GM19043 (cell line): ENCODE measurements around the gene ECPAS.
"Not testable (repeated sequence)": the region's sequence is repeated elsewhere in the genome, so short reads cannot be mapped to it uniquely, and the experiment has no call there.

ENCODE experiments used
- ATAC-seq: cut with Tn5 transposase; IDR thresholded peaks from one replicate; pipeline ENCODE4 v1.9.1; 2021; ENCODE audit warnings: low read depth; ENCODE audit not compliant: unreplicated experiment

ECPAS gene

DNA sequence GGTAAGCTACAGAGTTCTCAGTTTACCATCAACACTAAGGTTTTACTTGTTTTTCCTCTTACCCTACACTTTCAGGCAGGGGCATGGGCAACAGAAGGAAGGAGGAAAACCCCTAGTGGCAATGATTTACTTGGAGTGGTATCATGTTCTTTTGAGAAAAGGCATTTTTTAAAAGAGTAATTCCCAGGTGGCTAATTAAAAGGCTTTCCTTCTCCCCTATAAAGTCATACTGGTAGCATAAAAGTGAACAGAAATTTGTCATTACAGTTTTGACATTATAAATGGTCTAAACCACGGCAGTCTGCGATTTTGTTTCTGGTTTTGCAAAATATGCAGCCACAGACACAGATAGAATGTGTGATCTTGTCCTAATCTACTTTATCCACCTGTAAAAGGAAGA lies 123.3 kb downstream of the ECPAS start:
- ATAC-seq: no peak

DNA sequence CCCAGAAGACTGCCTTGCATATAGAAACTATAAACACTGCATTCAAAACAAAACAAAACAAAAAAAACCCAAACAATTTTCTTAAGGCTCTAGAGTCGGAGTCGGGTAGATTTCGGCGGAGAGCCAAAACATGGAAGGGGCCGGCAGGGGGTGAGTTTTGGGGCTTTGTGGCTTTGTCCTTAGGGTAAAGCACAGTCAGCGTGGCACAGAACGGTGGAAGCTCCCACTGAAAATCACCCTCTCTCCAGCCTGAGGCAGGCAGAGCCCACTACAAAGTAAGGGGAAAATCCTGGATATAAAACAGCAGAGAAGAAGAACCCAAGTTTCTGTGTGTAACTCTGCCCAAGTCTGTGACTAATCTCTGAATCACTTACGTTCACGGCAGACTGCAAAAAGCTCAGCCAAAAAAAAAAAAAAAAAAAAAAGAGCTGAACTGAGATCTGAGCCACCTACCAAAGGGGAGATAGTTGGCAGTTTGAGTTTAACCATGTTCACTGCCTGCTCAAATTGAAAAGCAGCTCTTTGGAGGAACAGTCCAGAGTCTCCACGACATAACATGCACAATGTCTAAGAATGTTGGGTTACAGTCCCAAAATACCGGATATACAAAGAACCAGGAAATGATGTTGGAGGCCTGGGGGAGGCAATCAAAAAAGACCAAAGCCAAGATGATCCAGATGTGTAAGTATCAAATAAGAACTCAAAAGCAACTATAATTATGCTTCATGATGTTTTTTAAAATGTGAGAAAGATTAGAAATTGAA lies 127.5 kb downstream of the ECPAS start:
- no peak for ATAC-seq

DNA sequence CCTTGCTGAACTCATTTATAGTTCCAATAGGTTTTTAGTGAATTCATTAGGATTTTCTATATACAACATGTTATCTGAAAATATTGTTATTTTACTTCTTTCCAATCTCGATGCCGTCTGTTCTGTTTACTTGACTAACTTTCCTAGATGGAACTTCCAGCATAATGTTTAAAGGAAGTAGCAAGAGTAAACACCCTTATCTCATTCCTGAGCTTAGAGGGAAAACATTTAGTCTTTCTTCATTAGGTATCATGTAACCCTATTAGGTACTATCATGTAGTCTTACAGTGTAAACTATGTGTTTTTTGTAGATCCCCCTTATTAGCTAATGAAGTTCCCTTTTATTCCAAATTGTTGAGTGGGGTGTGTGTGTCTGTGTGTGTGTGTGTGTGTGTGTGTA lies 131.6 kb downstream of the ECPAS start:
- no peak for ATAC-seq

DNA sequence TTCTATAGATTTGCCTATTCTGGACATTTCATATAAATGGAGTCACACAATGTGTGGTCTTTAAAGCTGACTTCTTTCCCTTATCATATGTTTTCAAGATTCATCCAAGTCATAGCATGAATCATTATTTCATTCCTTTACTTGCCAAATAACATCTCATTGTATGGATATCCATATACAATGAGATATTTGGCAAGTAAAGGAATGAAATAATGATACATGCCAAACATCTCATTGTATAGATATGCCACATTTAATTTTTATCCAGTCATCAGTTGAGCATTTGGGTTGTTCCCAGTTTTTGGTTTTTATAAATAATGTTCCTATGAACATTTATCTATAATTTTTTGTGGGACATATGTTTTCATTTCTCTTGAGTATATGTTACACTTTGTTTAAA lies 133.6 kb downstream of the ECPAS start:
- ATAC-seq: no peak

DNA sequence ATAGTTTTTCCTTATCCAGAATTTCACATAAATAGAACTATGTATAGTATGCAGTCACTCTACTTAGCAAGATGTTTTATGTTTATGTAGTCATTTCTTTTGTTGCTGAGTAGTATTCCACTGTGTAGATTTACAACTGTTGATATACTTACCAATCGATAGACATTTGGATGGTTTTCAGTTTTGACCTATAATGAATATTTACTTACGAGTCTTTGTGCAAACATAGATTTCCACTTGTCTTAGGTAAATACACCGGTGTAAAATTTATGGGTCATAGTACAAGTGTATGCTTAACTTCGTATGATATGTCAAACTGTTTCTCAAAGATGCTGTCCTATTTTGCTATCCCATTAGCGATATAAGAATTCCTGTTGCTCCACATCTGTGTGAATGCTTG lies 134.4 kb downstream of the ECPAS start:
- no peak for ATAC-seq

DNA sequence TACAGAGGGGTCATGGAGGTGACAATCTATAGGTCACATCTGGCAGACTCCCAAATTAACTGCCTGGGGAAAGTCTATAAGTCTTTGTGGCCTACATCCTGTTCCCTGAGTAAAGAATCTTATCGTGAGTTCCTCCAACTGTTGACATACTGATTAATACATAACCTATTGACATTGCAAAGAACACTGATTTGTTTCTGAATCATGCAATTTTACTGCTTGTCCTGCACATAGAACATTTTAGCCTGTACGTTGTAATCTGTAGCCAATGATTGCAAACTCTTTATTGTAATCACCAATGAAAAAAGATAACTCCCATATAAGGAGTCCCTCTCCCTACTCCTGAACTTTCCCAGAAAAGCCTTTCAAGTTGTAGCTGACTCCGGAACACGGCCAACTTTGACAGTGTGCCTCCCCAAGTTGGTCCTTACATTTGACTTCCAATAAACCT lies 135.3 kb downstream of the ECPAS start:
- ATAC-seq: no peak

- ATAC-seq: not testable (repeated sequence)
Measured at GRCh38 chr9:111334318-111334863, 149.8 kb downstream of the ECPAS start.

- no peak for ATAC-seq
Measured at GRCh38 chr9:111330124-111330523, 154.1 kb downstream of the ECPAS start, which contains the start of gene OR2K2. OR2K2 (minus strand) TSS chr9:111330224; CDS start chr9:111328433, 1,791 bp downstream.

DNA sequence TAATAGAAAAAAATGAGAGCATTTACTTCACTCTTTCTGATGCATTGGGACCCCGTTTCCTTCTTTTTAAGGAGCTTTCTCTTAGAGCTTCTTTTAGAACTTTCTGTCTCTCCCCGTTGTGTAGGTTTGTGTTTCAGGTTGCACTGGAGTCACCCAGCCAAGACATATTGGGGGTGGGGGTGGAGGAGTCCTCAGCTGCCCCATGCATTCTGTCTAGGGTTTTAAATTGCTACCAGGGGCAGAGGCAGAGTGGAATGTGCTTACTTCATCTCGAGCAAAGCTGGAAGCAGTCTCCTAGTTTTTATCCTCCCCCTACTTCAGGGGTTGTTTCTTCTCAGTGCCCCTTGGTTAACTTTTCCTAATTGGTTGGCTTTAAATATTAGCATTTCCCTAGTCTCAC lies 163.6 kb downstream of the ECPAS start:
- ATAC-seq: no peak

- no peak for ATAC-seq
Measured at GRCh38 chr9:111316796-111317195, 167.4 kb downstream of the ECPAS start.
